GM20000 (cell line): ENCODE data around the gene POU5F1.

Experiments
- DNase-seq: peaks from one replicate; pipeline ENCODE4 v3.0.0; 2012; ENCODE audit warnings: low spot score
- CTCF ChIP-seq: IDR thresholded peaks from 2 replicates; pipeline ENCODE4 v1.5.1; 2012; ENCODE audit warnings: mild to moderate bottlenecking, control low read depth; ENCODE audit errors: extremely low read depth, missing control alignments

The POU5F1 gene

GRCh38 chr6:31114970-31115849 is 55.3 kb downstream of the POU5F1 start:
- no peak for DNase-seq
- TF ChIP-seq CTCF: no peak

GRCh38 chr6:31114541-31114878 is 56.0 kb downstream of the POU5F1 start, which contains the start of gene PSORS1C1:
Gene PSORS1C1, plus strand, starts transcription at chr6:31114800. Its CDS starts 14,833 bp downstream, at chr6:31129633.
- DNase-seq: no peak
- no peak for TF ChIP-seq CTCF
